MV-4-11 (cell line): ENCODE results near the gene HEATR5A.
"Not testable (repeated sequence)": the region's sequence is repeated elsewhere in the genome, so short reads cannot be mapped to it uniquely, and the experiment has no call there.

ENCODE experiments used
- DNase-seq: peaks from one replicate; lab custom pipeline; 2025; lab: John Stamatoyannopoulos, UW

Gene HEATR5A

DNA sequence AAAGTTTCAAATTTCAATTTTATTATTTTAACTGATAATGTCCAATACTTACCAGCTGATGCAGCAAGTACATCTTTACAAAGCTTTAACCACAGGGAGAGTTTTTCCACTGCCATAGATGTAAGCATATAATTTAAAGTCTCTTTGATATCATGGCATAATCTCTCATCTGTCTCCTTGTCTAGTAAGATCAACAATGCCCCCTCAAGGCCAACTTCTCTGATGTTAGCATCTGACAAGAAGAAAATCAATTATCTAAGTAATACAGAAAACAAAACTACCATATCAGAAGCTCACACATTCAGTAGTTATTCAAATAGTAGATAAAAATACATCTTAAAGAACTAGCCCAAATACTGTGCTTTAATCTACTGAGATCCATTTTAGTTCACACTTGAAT, 94.2 kb downstream of the HEATR5A start:
- no peak for DNase-seq

DNA sequence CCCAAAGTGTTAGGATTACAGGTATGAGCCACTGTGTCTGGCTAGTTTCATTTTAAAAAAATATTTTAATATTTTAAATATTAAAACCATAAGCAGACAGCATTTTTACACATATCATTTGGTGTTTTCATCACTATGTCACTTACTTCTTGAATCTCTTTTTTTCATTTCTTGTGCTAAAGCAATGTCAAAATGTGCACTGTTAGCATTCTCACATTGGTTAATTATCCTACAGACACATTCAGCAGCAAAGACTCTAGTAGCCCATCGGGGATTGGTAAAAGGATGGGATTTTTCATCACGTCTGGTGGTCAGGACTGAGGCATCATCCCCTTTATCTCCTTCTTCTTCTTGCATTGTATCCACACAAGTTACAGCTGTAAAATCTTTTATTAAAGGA, 96.9 kb downstream of the HEATR5A start:
- DNase-seq, result no peak

DNA sequence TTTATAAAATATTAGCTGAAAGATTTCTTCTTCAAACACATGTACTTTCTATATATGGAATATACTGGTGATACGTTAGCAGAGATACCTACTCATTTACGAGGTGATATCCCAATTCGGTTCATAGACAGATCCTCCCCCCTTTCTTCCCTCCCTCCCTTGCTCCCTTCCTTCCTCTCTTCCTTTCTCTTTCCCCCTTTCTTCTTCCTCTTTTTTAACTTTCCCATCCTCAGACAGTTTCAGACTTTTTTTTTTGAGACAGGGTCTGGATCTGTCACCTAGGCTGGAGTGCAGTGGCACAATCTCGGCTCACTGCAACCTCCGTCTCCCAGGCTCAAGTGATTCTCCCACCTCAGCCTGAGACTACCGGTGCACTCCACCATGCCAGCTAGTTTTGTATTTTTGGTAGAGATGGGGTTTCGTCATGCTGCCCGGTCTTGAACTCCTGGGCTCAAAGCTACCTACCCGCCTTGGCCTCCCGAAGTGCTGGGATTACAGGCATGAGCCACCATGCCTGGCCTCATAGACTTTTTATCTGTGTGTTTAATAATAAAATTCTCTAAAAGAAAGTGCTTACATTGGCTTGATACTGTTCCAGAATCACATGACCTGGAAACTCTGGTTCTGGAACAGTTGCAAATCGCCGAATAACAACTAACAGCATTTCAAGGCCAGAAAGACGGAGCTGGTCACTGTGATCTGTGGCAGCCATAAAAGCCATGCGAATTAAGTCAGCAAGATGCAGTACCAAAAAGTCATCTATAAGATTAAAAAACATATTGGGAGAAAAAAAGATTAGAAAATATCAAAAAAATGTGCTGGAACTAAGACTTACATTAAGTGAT, 99.2 kb downstream of the HEATR5A start:
- no peak for DNase-seq

DNA sequence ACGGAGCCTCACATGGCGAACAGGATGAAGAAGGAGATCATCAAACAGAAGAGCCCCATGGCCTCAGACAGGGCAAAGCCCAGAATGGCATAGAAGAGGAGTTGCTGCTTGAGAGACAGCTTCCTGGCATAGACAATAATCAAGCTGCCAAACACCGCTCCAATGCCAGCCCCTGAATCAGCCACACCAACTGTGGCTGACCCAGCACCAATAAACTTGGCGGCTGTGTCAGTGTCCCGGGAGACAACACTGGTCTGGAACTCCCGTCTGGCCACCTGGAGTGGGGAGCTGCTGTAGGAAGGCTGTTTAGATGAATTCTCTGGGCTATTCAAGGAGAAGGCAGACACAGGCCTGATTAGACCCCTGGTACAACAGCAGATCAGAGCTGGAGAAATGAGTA, 100.1 kb downstream of the HEATR5A start:
- DNase-seq, result no peak

DNA sequence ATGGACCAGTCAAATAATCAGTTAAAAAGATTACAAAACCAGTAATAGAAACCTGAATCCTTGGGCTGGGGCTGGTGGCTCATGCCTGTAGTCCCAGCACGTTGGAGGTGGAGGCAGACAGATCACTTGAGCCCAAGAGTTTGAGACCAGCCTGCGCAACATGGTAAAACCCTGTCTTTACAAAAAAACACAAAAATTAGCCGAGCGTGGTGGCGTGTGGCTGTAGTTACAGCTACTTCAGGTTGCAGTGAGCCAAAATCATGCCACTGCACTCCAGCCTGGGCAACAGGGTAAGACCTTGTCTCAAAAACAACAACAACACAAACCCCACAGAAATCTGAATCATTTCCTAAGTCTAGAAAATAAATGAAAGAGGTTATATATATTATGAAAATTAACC, 100.6 kb downstream of the HEATR5A start:
- DNase-seq, result no peak

DNA sequence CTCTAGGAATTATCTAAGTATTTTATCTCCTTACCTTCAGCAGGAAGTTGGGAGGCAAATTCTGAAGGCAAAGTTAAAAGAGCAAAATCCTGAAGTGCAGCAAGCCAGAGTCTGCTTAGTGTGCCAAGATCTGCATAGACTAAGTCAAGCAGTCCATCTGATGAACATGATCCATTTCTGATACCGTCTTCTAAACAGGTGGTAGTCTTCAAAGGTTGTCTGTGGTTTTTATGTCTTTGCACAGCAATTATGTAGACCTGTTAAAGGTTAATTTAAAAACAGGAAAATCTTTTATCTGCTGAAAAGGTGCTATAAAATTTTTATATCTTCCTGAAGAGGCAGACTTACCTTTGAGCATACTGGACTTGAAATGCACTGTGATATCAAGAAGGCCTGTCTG, 107.4 kb downstream of the HEATR5A start:
- DNase-seq, result no peak

DNA sequence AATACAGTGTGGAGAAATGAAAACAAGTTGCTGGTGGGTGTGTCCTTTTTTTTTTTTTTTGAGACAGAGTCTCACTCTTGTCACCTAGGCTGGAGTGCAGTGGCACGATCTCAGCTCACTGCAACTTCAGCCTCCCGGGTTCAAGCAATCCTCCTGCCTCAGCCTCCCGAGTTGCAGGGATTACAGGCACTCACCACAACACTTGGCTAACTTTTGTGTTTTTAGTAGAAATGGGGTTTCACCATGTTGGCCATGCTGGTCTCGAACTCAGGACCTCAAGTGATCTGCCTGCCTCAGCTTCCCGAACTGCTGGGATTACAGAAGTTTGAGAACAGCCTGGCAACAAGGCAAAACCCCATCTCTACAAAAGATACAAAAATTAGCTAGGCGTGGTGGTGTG, 108.0 kb downstream of the HEATR5A start:
- DNase-seq, result not testable (repeated sequence)

DNA sequence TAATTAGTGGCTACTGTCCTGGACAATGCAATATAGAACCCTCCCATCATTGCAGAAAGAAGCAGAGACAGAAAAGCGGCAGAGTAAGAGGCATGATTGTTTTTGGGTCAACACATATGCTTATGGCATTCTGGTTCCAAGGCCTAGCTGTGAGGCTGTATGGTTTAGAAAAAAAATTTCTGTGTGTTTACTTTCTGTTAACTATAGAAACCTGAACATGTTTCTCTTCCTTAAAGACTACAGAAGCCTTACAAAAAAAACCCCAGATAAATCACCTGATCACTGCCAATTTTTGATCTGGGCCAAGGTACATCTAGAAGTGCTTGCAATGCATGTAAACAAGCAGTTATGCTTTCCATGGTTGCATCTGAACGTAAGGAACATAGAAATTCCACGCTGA, 112.7 kb downstream of the HEATR5A start:
- DNase-seq, result no peak

DNA sequence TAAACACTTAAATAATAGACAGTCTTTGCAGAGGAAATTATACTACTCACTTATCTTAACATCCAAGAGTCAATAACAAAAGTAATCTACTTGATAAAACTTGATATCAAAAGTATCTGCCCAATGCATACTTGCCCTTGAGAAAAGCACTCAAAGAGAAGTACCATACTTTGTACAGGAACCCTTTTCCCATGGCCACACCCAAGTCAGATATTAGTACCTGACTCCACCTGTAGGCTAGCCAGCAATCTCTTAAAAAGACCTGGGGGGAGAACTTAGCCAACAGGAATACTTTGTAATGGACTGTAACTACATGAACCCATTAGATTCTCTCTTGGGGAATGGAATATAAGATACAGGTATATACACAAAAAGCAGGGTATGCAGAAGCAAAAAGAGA, 113.2 kb downstream of the HEATR5A start:
- no peak for DNase-seq

DNA sequence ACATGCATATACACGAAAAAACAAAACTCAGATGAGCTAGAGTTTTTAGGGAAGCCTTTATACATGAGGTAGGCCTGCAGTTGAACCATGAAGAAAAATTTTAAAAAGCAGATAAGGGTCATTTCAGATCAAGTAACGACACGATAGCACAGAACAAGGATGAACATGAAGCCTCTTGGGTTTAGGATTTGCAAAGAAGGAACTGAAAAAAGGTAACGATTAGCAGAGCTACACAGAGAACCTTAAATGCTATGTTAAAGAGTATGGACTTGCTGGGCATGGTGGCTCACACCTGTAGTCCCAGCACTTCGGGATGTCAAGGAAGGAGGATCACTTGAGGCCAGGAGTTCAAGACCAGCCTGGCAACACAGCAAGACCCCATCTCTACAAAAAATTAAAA, 116.7 kb downstream of the HEATR5A start:
- peak; percentile 14 for DNase-seq

DNA sequence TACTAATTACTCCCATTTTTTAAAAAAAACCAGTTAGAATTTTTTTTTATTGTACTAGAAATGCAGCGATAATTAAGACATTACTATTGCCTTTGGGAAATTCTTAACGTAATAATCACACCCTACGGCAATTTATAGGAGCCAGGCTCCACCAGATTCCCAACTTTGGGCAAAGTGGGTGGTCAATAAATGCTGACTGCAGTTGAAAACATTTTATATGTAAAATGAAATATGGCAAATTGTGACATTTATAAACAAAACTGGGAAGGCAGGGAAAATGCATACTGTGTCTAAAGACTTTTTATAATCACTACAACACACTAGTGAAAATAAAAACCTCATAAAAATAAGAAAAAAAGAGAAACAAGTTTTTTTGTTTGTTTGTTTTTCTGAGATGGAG, 119.5 kb downstream of the HEATR5A start:
- DNase-seq, result no peak

DNA sequence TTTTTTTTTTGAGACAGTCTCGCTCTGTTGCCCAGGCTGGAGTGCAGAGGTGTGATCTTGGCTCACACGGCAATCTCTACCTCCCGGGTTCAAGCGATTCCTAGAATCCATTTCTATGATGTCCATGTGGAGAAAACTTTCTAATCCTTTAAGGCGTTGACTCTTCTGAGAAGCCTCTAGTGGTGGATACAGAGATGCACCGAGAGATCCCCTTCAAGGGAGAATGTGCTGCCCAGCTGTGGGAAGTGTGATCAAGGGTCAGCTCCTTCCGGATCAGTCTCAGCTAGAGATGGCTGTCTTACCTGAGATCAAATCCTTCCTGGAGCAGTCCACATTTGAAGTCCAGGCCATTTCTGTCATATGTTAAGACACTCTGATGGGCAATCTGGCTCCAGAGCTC, 120.1 kb downstream of the HEATR5A start:
- no peak for DNase-seq

DNA sequence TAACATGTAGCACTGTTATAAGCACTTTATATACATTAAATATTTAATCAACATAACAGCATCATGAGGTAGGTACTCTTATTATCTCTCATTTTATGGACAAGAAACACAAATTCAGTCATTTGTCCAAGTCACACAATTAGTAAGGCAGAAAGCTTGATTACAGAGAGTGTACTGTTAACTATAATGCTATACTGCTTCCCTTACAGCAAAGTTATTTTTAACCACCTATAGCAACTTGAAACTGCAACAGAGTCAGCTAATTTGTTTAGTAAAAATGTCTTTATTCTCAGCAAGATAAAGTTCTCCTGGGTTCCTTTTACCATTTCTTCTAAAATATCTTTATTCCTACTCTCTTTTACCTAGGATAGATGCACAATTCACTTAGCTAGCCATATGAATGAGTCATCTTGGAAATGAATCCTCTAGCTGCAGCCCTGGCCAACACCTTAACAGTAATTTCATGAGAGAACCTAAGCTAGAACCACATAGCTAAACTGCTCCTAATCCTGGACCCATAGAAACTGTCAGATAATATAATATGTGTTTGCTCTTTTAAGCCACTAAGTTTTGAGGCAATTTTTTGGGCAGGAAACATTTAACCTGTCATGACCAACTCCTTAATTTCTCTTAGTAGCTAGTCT, 122.5 kb downstream of the HEATR5A start:
- no peak for DNase-seq

DNA sequence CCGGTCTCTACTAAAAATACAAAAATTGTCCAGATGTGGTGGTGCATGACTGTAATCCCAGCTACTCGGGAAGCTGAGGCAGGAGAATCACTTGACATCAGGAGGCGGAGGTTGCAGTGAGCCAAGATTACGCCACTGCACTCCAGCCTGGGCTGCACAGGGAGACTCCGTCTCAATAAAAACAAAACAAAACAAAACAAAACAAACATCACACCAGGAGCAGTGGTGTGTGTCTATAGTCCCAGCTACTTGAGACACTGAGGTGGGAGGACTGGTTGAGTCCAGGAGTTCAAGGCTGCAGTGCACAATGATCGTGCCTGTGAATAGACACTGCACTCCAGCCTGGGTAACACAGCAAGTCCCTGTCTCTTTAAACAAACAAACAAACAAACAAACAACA, 123.2 kb downstream of the HEATR5A start:
- DNase-seq, result no peak

DNA sequence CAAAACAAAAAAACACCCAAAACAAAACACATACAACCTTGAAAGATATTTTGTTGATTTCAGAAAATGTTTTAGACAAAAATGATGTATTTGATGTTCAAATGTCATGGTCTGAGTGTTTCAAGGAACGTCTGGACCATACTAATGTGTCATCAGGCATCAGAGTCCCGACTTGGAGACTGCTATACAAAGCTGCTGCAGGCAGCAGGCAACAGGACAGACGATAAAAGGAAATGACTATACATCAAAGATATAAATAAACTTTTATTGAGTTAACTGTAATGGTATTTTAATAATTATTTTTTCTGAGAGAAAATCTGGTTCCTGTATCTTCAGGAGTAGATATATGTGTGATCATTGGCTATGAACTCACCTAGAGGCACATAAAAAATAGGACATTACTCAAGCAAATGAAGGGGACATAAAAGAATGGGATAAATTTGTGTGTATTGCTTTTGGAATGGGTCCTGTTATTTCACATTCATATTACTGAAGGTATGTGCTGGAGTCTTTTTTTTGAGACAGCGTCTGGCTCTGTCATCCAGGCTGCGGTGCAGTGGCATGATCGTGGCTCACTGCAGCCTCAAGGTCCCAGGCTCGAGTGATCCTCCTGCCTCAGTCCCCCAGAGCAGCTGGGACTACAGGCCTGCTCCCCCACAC, 125.5 kb downstream of the HEATR5A start:
- no peak for DNase-seq

DNA sequence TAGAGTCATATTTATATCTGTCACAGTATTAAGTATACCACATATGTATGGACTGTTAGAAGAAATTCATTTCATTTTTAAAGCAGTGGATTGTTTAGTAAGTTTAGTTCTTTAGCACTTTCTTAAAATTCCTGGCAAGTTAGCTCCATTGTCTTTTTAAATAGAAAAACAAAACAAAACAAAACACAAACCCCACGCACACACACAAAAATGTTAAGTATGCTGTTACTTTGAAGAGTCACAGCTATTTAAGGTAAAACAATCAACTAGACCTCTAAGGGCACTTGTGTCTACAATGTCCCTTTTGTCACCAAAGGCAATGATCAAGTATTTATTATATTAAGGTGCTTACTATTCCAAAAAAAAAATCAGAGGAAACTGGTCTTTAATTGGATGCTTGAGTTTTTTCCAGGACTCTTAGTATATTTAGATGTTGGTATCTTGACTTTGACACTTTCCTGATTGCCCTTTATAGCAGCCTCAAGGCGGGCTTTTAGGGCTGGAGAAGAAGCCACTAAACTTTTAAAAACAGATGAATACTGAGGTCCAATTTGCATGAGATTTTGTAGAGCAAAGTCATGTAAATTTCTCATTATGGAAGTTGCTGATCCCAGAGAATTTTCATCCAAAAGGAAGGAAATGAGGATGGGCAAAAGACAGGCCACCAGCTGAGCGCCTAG, 127.3 kb downstream of the HEATR5A start:
- DNase-seq, result no peak

DNA sequence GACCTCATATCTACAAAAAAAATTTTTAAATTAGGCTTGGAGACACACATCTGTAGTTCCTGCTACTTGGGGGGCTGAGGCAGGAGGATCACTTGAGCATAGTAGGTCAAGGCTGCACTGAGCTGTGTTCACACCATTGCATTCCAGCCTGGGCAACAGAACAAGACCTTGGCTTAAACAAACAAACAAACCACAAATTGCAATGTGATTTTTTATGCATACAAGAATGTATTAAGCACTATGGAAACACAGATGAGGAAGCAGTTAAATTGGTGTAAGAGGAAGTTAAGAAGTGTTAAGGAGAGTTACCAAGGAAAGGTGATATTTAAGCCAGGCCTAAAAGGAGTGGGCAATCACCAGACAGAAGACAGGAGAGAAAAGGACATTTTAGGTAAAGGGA, 129.1 kb downstream of the HEATR5A start:
- peak; percentile 72 for DNase-seq

DNA sequence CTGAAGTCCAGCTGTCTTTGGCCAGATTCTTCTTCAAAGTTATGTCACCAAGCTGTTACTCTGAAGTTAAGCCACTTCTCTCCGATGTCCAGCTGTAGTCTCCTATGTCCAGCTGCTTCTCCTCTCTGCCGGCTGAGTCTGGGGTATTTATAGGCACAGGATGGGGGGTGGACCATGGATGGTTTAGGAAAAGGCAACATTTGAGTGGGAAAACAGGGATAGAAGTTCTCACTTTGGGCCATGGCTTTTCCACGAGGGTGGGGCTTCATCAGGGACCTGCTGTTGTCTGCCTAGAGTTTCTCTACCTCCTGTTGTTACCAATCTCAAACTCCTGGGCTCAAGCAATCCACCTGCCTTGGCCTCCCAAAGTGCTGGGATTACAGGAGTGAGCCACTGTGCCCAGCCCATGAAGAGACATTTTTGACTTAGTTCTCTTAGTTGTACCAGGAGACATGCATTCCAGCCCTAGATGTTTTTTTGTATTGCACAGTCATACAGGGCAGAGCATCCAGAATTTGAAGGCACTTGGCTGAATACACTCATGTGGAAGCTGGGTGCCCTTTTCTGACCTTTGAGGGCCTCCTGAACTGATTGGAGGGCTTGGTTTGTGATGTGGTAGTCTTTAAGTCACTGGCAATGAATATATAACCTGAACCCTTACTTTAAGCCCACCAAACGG, 132.9 kb downstream of the HEATR5A start:
- DNase-seq, result no peak

DNA sequence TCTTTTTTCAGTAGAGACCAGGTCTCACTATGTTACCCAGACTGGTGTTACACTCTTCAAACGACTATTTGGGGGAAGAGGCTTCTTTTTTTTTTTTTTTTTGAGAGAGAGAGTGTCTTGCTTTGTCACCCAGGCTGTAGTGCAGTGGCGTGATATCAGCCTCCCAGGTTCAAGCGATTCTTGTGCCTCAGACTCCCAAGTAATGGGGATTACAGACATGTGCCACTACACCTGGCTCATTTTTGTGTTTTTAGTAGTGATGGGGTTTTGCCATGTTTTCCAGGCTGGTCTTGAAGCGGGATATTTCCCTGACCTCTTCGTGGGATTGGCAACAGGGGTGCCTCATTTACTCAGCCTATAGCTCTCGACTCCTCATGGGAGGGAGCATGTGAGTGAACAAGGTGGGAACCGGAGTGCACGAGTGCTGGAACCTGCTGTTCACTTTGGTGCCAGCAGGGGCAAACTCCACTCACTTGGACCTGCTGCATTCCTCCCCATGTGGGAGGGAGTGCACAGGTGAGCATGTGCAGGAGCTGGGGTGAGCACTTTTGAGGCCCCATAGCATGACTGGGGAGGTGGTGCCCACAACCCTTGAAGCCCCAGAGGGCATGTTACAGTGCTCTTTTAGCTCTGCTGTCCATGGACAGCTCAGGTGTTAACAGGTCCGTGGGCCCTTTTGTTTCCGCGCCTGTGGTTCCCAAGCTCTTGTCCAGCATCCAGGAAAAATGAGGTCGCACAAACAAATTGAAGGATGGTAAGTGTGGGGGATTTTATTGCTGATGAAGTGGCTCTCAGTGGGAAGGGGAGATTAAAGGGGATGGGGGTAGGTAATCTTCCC, 133.7 kb downstream of the HEATR5A start:
- DNase-seq, result no peak

DNA sequence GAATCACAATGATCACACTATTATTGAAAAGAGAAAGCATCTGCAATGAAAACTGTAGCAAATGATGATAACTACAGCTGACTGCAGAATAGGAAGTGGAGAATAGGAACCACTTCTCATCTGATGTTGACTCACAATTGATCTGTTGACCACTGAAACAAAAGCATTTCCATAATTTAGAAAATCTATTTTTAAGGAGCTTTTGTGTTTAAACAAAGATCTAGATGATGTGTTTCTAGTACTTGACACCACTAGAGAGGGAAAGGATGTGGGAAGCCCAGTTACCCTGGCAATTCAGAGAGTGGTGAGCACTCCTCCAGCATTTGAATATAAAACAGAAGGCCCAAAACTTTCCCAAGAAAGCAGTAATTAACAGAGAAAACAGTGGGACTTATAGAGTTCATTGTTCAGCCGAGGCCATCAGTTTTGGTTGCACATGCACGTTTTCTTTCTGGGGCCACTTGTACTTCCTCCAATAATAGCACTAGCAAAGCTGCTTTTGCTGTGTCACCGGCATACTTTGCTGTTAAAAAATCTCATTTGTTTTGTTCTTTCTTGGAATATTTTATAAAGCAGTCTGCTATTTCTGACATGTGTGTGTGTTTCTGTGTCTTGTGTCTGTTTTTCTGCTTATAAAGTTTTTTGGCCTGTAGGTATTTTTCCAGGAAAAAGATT, 136.6 kb downstream of the HEATR5A start:
- peak; percentile 84 for DNase-seq

DNA sequence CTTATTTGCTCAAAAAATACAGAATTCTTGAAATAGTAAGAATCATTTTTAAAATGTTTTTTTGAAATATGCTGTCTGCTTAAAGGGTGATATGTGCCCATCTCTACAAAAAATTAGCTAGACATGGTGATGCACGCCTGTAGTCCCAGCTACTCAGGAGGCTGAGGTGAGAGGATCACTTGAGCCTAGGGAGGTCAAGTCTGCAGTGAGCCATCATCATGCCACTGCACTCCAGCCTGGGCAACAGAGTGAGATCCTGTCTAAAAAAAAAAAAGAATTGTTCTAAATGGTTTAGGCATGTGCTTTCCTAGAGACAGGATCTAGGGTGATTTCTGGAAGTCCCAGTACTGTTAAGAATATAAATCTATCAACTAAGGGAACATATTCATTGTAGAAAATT, 137.2 kb downstream of the HEATR5A start:
- no peak for DNase-seq
